Measurements from ENCODE around the gene NFIX. TPM values are rescaled to one million over a fixed set of nuclear protein-coding genes. Genes with fewer than 3 reads are reported as not detected.
A peak's percentile ranks its signal among the peaks of the same experiment; 100 is the strongest.

NFIX gene
- total and polyA plus RNA-seq, 9 of the 15 experiments (the other 6 are each of a cell fraction or from before 2014, with no cell fraction given), result 0.28 to 26.8 (median 5.4) TPM

DNA sequence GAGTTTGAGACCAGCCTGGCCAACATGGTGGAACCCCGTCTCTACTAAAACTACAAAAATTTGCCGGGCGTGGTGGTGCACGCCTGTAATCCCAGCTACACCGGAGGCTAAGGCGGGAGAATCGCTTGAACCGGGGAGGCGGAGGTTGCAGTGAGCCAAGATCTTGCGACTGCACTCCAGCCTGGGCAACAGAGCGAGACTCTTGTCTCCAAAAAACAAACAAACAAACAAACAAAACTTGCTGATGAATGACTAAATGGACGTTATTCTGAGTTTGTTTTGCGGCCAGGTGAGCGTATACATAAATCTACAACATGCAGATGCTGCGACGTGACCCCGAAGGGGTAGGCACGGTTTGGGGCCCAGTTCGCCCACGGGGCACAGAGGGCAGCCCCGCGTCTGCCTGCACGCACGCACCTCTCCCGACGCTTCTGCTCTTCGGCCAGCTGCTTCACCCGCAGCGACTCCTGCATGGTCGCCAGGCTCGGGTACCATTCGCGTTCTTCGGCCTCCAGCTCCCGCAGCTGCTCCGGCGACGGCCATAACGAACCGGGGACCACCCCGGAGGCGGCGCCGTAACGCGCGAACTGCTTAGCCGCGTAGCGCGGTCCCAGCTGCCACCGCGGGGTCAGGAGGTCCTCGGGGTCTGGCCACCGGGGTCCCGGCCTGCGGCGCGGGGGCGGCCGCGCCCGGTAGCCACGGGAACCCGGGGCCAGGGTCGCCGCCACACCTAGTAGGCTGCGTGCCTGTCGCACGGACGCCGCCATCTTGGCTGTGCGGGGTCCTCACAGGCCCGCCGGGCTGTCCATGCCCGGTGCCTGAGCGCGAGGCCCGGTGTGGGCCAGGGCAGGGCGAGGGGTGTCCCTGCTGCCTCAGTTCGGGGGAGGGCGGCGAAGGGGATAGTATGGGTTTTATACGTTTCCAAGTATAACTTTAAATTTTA, 38.6 kb upstream of the NFIX start, which contains the start of gene GADD45GIP1 (continued):
- TF ChIP-seq DACH1 (IDR thresholded peaks at IDR 0.05; ENCODE audit: partially characterized antibody) (no peak), TGIF2 (CRISPR knock-in tag; IDR thresholded peaks at IDR 0.05) (peak; percentile 68; the same call in 1 of the 2 replicates), SRSF9 (IDR thresholded peaks at IDR 0.05; ENCODE audit: borderline replicate concordance, low read depth, low read length) (no peak), ERF (CRISPR knock-in tag; IDR thresholded peaks at IDR 0.05) (no peak), NFIX (CRISPR knock-in tag; IDR thresholded peaks at IDR 0.05; ENCODE audit: low read depth) (no peak), BCL6 (CRISPR knock-in tag; IDR thresholded peaks at IDR 0.05) (no peak), SMARCE1 (IDR thresholded peaks at IDR 0.05) (no peak), GABPB1 (CRISPR knock-in tag; IDR thresholded peaks at IDR 0.05) (peak; percentile 65; the same call in 1 of the 2 replicates), RFX5 (IDR thresholded peaks at IDR 0.05; ENCODE audit: low read depth, low read length) (no peak), HDAC1 (IDR thresholded peaks at IDR 0.05) (peak; percentile 23 to 83; a peak in 3 of 4 replicates), JUND (IDR thresholded peaks at IDR 0.05; ENCODE audit: borderline replicate concordance, low read depth, low read length) (peak; percentile 8; the same call in 1 of the 2 replicates), JUND (tag; IDR thresholded peaks at IDR 0.05; ENCODE audit: borderline replicate concordance, low read depth, low read length) (no peak; the same call in 2 of the 3 replicates), RBM17 (IDR thresholded peaks at IDR 0.05; ENCODE audit: borderline replicate concordance, low read depth, low read length) (no peak), TEAD4 (IDR thresholded peaks at IDR 0.05; ENCODE audit: low read length) (no peak), TEAD4 (CRISPR knock-in tag; IDR thresholded peaks at IDR 0.05; ENCODE audit: borderline replicate concordance) (no peak), SAFB (IDR thresholded peaks at IDR 0.05; ENCODE audit: borderline replicate concordance, low read depth, low read length) (no peak)
- TF ChIP-seq, protein P1, sequence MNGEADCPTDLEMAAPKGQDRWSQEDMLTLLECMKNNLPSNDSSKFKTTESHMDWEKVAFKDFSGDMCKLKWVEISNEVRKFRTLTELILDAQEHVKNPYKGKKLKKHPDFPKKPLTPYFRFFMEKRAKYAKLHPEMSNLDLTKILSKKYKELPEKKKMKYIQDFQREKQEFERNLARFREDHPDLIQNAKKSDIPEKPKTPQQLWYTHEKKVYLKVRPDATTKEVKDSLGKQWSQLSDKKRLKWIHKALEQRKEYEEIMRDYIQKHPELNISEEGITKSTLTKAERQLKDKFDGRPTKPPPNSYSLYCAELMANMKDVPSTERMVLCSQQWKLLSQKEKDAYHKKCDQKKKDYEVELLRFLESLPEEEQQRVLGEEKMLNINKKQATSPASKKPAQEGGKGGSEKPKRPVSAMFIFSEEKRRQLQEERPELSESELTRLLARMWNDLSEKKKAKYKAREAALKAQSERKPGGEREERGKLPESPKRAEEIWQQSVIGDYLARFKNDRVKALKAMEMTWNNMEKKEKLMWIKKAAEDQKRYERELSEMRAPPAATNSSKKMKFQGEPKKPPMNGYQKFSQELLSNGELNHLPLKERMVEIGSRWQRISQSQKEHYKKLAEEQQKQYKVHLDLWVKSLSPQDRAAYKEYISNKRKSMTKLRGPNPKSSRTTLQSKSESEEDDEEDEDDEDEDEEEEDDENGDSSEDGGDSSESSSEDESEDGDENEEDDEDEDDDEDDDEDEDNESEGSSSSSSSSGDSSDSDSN (IDR thresholded peaks at IDR 0.05; ENCODE audit: borderline replicate concordance in 1 of 2, low read depth in 2 of 2, low read length in 2 of 2), result no peak; a peak in 1 of 4 replicates
- TF ChIP-seq, protein P2, sequence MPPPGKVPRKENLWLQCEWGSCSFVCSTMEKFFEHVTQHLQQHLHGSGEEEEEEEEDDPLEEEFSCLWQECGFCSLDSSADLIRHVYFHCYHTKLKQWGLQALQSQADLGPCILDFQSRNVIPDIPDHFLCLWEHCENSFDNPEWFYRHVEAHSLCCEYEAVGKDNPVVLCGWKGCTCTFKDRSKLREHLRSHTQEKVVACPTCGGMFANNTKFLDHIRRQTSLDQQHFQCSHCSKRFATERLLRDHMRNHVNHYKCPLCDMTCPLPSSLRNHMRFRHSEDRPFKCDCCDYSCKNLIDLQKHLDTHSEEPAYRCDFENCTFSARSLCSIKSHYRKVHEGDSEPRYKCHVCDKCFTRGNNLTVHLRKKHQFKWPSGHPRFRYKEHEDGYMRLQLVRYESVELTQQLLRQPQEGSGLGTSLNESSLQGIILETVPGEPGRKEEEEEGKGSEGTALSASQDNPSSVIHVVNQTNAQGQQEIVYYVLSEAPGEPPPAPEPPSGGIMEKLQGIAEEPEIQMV (tag; conservative IDR thresholded peaks at IDR 0.05; ENCODE audit: low read depth), result no peak
- TF ChIP-seq, protein P3, sequence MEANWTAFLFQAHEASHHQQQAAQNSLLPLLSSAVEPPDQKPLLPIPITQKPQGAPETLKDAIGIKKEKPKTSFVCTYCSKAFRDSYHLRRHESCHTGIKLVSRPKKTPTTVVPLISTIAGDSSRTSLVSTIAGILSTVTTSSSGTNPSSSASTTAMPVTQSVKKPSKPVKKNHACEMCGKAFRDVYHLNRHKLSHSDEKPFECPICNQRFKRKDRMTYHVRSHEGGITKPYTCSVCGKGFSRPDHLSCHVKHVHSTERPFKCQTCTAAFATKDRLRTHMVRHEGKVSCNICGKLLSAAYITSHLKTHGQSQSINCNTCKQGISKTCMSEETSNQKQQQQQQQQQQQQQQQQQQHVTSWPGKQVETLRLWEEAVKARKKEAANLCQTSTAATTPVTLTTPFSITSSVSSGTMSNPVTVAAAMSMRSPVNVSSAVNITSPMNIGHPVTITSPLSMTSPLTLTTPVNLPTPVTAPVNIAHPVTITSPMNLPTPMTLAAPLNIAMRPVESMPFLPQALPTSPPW (CRISPR knock-in tag; IDR thresholded peaks at IDR 0.05), result peak; percentile 69; the same call in 1 of the 2 replicates
- TF ChIP-seq, protein P4, sequence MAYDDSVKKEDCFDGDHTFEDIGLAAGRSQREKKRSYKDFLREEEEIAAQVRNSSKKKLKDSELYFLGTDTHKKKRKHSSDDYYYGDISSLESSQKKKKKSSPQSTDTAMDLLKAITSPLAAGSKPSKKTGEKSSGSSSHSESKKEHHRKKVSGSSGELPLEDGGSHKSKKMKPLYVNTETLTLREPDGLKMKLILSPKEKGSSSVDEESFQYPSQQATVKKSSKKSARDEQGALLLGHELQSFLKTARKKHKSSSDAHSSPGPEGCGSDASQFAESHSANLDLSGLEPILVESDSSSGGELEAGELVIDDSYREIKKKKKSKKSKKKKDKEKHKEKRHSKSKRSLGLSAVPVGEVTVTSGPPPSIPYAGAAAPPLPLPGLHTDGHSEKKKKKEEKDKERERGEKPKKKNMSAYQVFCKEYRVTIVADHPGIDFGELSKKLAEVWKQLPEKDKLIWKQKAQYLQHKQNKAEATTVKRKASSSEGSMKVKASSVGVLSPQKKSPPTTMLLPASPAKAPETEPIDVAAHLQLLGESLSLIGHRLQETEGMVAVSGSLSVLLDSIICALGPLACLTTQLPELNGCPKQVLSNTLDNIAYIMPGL (CRISPR knock-in tag; IDR thresholded peaks at IDR 0.05), result no peak; the same call in 1 of the 2 replicates
